MCF 10A (cell line): ENCODE results near the gene HNRNPA2B1. TPM values are rescaled to one million over a fixed set of nuclear protein-coding genes. Genes with fewer than 3 reads are reported as not detected.
A peak's percentile ranks its signal among the peaks of the same experiment; 100 is the strongest.

Source experiments
- BruUV-seq: library from RNA; stranded (reverse); fragments of 400-500 nt; replicated peaks from 2 replicates; lab custom pipeline; 2021; lab: Mats Ljungman, UMichigan
- CTCF ChIA-PET: fragments of 300-600 bp; sonication (Branson Sonifier 250); formaldehyde crosslinking; extraction: SDS; loops from one replicate; lab custom pipeline; 2021; ENCODE audit warnings: antibody characterized with exemption, inconsistent platforms; lab: Yijun Ruan, JAX
- POLR2A ChIA-PET: fragments of 300-600, 350-650 bp; sonication (Branson Sonifier 250); formaldehyde crosslinking; extraction: SDS; loops from one replicate; lab custom pipeline; 2020; ENCODE audit warnings: antibody characterized with exemption, inconsistent platforms; lab: Yijun Ruan, JAX
- DNase-seq: peaks from one replicate; pipeline ENCODE4 v3.0.0-alpha.2; 2018; ENCODE audit not compliant: unreplicated experiment
- H3K27ac Mint-ChIP-seq: one replicate; pipeline ENCODE4 v1.8.0; 2022; ENCODE audit warnings: mild to moderate bottlenecking, low read depth, mixed read lengths; ENCODE audit not compliant: unreplicated experiment
- H3K27me3 Mint-ChIP-seq: one replicate; pipeline ENCODE4 v1.8.0; 2022; ENCODE audit warnings: mixed read lengths; ENCODE audit not compliant: insufficient read depth, unreplicated experiment
- H3K36me3 Mint-ChIP-seq: one replicate; pipeline ENCODE4 v1.8.0; 2022; ENCODE audit warnings: mild to moderate bottlenecking, moderate library complexity, mixed read lengths; ENCODE audit not compliant: insufficient read depth, unreplicated experiment
- H3K4me1 Mint-ChIP-seq: one replicate; pipeline ENCODE4 v1.8.0; 2022; ENCODE audit warnings: mixed read lengths; ENCODE audit not compliant: insufficient read depth, unreplicated experiment
- H3K4me3 Mint-ChIP-seq: one replicate; pipeline ENCODE4 v1.8.0; 2022; ENCODE audit warnings: mild to moderate bottlenecking, moderate library complexity, mixed read lengths; ENCODE audit not compliant: unreplicated experiment
- H3K9me3 Mint-ChIP-seq: one replicate; pipeline ENCODE4 v1.8.0; 2022; ENCODE audit warnings: mixed read lengths; ENCODE audit not compliant: unreplicated experiment
- CTCF ChIP-seq: fragments of 200-600 bp; IDR thresholded peaks from one replicate; pipeline ENCODE4 v1.8.0; 2022; ENCODE audit warnings: antibody characterized with exemption, mild to moderate bottlenecking; ENCODE audit not compliant: unreplicated experiment
- intact Hi-C: fragments of 100-400 bp; cut with micrococcal nuclease; formaldehyde crosslinking; loops from 2 replicates; pipeline ENCODE4 v1.14.1; 2022
- total RNA-seq: library from RNA; stranded (reverse); gene quantifications from 2 replicates; pipeline ENCODE4 v1.2.3, GENCODE V29; 2022

Gene HNRNPA2B1
- total RNA-seq, 1 experiment from 2014 or later = 646 TPM

- peaks cover 6% of the 10 kb centered on the region for H3K4me1 Mint-ChIP-seq
- TF ChIP-seq CTCF = no peak
- ChIA-PET CTCF (interaction anchor here (0.6 to 4.7 kb wide), 4 partner anchors 9 to 291 kb away, joined by 3 to 28 read pairs (median 4); partner anchors contain the start of gene NFE2L3), POLR2A (interaction anchor here (0.6 to 11.9 kb wide), 9 partner anchors 10 to 102 kb away, joined by 3 to 202 read pairs (median 3); partner anchors contain the start of genes CBX3, HNRNPA2B1 and NFE2L3)
- H3K27ac Mint-ChIP-seq = peak overlapping the region; percentile 37
- intact Hi-C loops = no loop called here
- H3K36me3 Mint-ChIP-seq = peaks cover 45% of the 10 kb centered on the region
- H3K27me3 Mint-ChIP-seq = no peaks in the 10 kb centered on the region
- no peak for DNase-seq
- no TSS peak for BruUV-seq
- H3K4me3 Mint-ChIP-seq = no peak overlapping the region
- no peaks in the 10 kb centered on the region for H3K9me3 Mint-ChIP-seq
Measured at GRCh38 chr7:26183545-26184280, 16.8 kb downstream of the HNRNPA2B1 start.

GRCh38 chr7:26182706-26183105 is 17.8 kb downstream of the HNRNPA2B1 start:
- intact Hi-C loops = no loop called here
- peaks cover 42% of the 10 kb centered on the region for H3K36me3 Mint-ChIP-seq
- H3K27ac Mint-ChIP-seq = no peak overlapping the region
- no peak for TF ChIP-seq CTCF
- ChIA-PET CTCF (interaction anchor here (0.6 to 4.7 kb wide), 5 partner anchors 10 to 290 kb away, joined by 3 to 28 read pairs (median 4); partner anchors contain the start of gene NFE2L3), POLR2A (interaction anchor here (0.6 to 11.9 kb wide), 13 partner anchors 8 to 294 kb away, joined by 3 to 202 read pairs (median 4); partner anchors contain the start of genes CBX3, HNRNPA2B1 and NFE2L3)
- H3K27me3 Mint-ChIP-seq = no peaks in the 10 kb centered on the region
- DNase-seq = peak; percentile 49
- no peaks in the 10 kb centered on the region for H3K9me3 Mint-ChIP-seq
- H3K4me1 Mint-ChIP-seq = peaks cover 6% of the 10 kb centered on the region
- no TSS peak for BruUV-seq
- H3K4me3 Mint-ChIP-seq = no peak overlapping the region

- BruUV-seq = no TSS peak
- Mint-ChIP-seq H3K36me3 (peaks cover 38% of the 10 kb centered on the region), H3K27me3 (no peaks in the 10 kb centered on the region), H3K4me3 (no peak overlapping the region), H3K27ac (no peak overlapping the region), H3K9me3 (no peaks in the 10 kb centered on the region), H3K4me1 (peaks cover 6% of the 10 kb centered on the region)
- DNase-seq = peak; percentile 52
- ChIA-PET CTCF (interaction anchor here (1.5 to 4.7 kb wide), 3 partner anchors 30 to 182 kb away, joined by 4 to 28 read pairs (median 12); partner anchors contain the start of gene NFE2L3), POLR2A (interaction anchor here (0.6 to 11.9 kb wide), 14 partner anchors 8 to 979 kb away, joined by 3 to 202 read pairs (median 4); partner anchors contain the start of genes CBX3, HNRNPA2B1 and NFE2L3)
- no peak for TF ChIP-seq CTCF
- intact Hi-C loops = no loop called here
Measured at GRCh38 chr7:26182283-26182682, 18.3 kb downstream of the HNRNPA2B1 start.
